ENCODE data around the gene INS.
"Not testable (repeated sequence)": the region's sequence is repeated elsewhere in the genome, so short reads cannot be mapped to it uniquely, and the experiment has no call there.

INS gene

GRCh38 chr11:2180789-2181370 lies 19.9 kb upstream of the INS start:
- DNase-seq (ENCODE audit: low spot score): no peak

- DNase-seq (ENCODE audit: low spot score): no peak
These were observed 19.3 kb upstream of the INS start for GRCh38 chr11:2180347-2180746.

- DNase-seq (ENCODE audit: low spot score): no peak
These were observed 18.5 kb upstream of the INS start for GRCh38 chr11:2179516-2179915.

- no peak for DNase-seq (ENCODE audit: low spot score)
These were observed 18.0 kb upstream of the INS start for GRCh38 chr11:2178906-2179494.

GRCh38 chr11:2178055-2178773 lies 17.2 kb upstream of the INS start:
- not testable (repeated sequence) for DNase-seq (ENCODE audit: low spot score)

- DNase-seq (ENCODE audit: low spot score): no peak
These were observed 16.1 kb upstream of the INS start for GRCh38 chr11:2177076-2177475.

GRCh38 chr11:2176389-2176900 lies 15.4 kb upstream of the INS start:
- DNase-seq (ENCODE audit: low spot score): no peak

- DNase-seq (ENCODE audit: low spot score): no peak
These were observed 14.7 kb upstream of the INS start for GRCh38 chr11:2175659-2176058.

- DNase-seq (ENCODE audit: low spot score): no peak
These were observed 13.4 kb upstream of the INS start for GRCh38 chr11:2174361-2174760.

- DNase-seq (ENCODE audit: low spot score): no peak
These were observed 12.8 kb upstream of the INS start for GRCh38 chr11:2173761-2174160.

- DNase-seq (ENCODE audit: low spot score): no peak
These were observed 12.2 kb upstream of the INS start for GRCh38 chr11:2173150-2173693.

- DNase-seq (ENCODE audit: low spot score): no peak
These were observed 11.7 kb upstream of the INS start for GRCh38 chr11:2172676-2173075.

- no peak for DNase-seq (ENCODE audit: low spot score)
These were observed 10.6 kb upstream of the INS start, which contains the start of gene TH for GRCh38 chr11:2171591-2172003. Gene TH, minus strand, starts transcription at chr11:2171815. Its CDS starts 29 bp downstream, at chr11:2171786.

GRCh38 chr11:2169626-2170570 lies 8.9 kb upstream of the INS start:
- DNase-seq (ENCODE audit: low spot score): no peak

- no peak for DNase-seq (ENCODE audit: low spot score)
These were observed 8.0 kb upstream of the INS start for GRCh38 chr11:2169005-2169378.

GRCh38 chr11:2168286-2169004 lies 7.4 kb upstream of the INS start:
- DNase-seq (ENCODE audit: low spot score): no peak

GRCh38 chr11:2167141-2168045 lies 6.4 kb upstream of the INS start:
- DNase-seq (ENCODE audit: low spot score): no peak

GRCh38 chr11:2166091-2166851 lies 5.3 kb upstream of the INS start:
- no peak for DNase-seq (ENCODE audit: low spot score)

- DNase-seq (ENCODE audit: low spot score): no peak
These were observed 4.6 kb upstream of the INS start for GRCh38 chr11:2165571-2165970.
